ENCODE results near the gene CLDN4. TPM values are rescaled to one million over a fixed set of nuclear protein-coding genes. Genes with fewer than 3 reads are reported as not detected.

Gene CLDN4, protein sequence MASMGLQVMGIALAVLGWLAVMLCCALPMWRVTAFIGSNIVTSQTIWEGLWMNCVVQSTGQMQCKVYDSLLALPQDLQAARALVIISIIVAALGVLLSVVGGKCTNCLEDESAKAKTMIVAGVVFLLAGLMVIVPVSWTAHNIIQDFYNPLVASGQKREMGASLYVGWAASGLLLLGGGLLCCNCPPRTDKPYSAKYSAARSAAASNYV
- 18.6 and 19.4 TPM in 2 replicates for total RNA-seq (2014; rRNA removed; shearing (Covaris generic))
- polyA plus RNA-seq (2016; fragmentation: Nextera tagmentation; extraction: Ambion mirVana): 11.6 and 16.5 TPM in 2 replicates
- long read RNA-seq, transcript CLDN4-201 (1 exons, 1,831 nt): major isoform, 17 of 17 reads
- long read RNA-seq, partial matches to known transcripts: 0 of 17 reads
- long read RNA-seq, other reads (novel, unspliced or antisense): 0 of 17 reads

DNA sequence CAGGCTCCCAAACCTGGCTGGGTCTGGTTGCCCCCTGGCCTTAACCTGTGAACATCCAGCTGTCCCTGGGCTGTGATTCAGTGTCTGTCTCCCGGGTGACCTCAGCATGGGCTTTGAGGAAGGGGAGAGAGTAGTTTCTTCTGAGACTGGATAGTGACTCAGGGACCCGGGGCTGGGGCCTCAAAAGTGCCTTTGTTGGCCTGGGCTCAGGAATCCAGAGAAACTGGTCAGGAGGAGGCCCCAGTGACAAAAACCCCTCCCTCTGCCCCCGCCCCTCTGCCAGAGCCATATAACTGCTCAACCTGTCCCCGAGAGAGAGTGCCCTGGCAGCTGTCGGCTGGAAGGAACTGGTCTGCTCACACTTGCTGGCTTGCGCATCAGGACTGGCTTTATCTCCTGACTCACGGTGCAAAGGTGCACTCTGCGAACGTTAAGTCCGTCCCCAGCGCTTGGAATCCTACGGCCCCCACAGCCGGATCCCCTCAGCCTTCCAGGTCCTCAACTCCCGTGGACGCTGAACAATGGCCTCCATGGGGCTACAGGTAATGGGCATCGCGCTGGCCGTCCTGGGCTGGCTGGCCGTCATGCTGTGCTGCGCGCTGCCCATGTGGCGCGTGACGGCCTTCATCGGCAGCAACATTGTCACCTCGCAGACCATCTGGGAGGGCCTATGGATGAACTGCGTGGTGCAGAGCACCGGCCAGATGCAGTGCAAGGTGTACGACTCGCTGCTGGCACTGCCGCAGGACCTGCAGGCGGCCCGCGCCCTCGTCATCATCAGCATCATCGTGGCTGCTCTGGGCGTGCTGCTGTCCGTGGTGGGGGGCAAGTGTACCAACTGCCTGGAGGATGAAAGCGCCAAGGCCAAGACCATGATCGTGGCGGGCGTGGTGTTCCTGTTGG lies at the start of gene CLDN4:
Gene CLDN4 (plus strand): TSS at position 316 of the 903 bp plus-strand sequence. CDS start 206 bp downstream, at position 522.
- Mint-ChIP-seq H3K4me1 (peaks cover 72% of the 10 kb centered on the region), H3K4me3 (peak within 1 kb of the TSS; percentile 63), H3K27ac (peak within 1 kb of the TSS; percentile 97), H3K9me3 (peaks cover 15% of the 10 kb centered on the region), H3K27me3 (ENCODE audit: insufficient read depth, low read depth, poor library complexity) (peaks cover 12% of the 10 kb centered on the region), H3K36me3 (ENCODE audit: low read depth) (peaks cover 15% of the 10 kb centered on the region; the same call in 2 of the 3 replicates)
- DNase-seq (ENCODE audit: low spot score) (peak; percentile 84), ATAC-seq (peak; percentile 22)
- TF ChIP-seq, protein P1, sequence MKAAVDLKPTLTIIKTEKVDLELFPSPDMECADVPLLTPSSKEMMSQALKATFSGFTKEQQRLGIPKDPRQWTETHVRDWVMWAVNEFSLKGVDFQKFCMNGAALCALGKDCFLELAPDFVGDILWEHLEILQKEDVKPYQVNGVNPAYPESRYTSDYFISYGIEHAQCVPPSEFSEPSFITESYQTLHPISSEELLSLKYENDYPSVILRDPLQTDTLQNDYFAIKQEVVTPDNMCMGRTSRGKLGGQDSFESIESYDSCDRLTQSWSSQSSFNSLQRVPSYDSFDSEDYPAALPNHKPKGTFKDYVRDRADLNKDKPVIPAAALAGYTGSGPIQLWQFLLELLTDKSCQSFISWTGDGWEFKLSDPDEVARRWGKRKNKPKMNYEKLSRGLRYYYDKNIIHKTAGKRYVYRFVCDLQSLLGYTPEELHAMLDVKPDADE (IDR thresholded peaks at IDR 0.05): no peak
- TF ChIP-seq, protein P2, sequence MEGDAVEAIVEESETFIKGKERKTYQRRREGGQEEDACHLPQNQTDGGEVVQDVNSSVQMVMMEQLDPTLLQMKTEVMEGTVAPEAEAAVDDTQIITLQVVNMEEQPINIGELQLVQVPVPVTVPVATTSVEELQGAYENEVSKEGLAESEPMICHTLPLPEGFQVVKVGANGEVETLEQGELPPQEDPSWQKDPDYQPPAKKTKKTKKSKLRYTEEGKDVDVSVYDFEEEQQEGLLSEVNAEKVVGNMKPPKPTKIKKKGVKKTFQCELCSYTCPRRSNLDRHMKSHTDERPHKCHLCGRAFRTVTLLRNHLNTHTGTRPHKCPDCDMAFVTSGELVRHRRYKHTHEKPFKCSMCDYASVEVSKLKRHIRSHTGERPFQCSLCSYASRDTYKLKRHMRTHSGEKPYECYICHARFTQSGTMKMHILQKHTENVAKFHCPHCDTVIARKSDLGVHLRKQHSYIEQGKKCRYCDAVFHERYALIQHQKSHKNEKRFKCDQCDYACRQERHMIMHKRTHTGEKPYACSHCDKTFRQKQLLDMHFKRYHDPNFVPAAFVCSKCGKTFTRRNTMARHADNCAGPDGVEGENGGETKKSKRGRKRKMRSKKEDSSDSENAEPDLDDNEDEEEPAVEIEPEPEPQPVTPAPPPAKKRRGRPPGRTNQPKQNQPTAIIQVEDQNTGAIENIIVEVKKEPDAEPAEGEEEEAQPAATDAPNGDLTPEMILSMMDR (conservative IDR thresholded peaks at IDR 0.05; ENCODE audit: low read depth in 2 of 2): no peak
- TF ChIP-seq ZNF114 (CRISPR knock-in tag; IDR thresholded peaks at IDR 0.05) (no peak), CREB1 (CRISPR knock-in tag; IDR thresholded peaks at IDR 0.05; ENCODE audit: low read depth) (no peak), EZH2phosphoT487 (IDR thresholded peaks at IDR 0.05; ENCODE audit: unreplicated experiment) (no peak), POLR2AphosphoS5 (IDR thresholded peaks at IDR 0.05; ENCODE audit: low read depth) (peak; percentile 71)
- TF ChIP-seq, protein P3, sequence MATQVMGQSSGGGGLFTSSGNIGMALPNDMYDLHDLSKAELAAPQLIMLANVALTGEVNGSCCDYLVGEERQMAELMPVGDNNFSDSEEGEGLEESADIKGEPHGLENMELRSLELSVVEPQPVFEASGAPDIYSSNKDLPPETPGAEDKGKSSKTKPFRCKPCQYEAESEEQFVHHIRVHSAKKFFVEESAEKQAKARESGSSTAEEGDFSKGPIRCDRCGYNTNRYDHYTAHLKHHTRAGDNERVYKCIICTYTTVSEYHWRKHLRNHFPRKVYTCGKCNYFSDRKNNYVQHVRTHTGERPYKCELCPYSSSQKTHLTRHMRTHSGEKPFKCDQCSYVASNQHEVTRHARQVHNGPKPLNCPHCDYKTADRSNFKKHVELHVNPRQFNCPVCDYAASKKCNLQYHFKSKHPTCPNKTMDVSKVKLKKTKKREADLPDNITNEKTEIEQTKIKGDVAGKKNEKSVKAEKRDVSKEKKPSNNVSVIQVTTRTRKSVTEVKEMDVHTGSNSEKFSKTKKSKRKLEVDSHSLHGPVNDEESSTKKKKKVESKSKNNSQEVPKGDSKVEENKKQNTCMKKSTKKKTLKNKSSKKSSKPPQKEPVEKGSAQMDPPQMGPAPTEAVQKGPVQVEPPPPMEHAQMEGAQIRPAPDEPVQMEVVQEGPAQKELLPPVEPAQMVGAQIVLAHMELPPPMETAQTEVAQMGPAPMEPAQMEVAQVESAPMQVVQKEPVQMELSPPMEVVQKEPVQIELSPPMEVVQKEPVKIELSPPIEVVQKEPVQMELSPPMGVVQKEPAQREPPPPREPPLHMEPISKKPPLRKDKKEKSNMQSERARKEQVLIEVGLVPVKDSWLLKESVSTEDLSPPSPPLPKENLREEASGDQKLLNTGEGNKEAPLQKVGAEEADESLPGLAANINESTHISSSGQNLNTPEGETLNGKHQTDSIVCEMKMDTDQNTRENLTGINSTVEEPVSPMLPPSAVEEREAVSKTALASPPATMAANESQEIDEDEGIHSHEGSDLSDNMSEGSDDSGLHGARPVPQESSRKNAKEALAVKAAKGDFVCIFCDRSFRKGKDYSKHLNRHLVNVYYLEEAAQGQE (IDR thresholded peaks at IDR 0.05; ENCODE audit: unreplicated experiment): peak; percentile 58
- Histone ChIP-seq H3K4me2 (peak within 1 kb of the TSS; percentile 80), H4K20me1 (replicated peaks; ENCODE audit: insufficient read depth) (no peaks in the 10 kb centered on the region), H3K27me3 (ENCODE audit: insufficient read depth) (no peaks in the 10 kb centered on the region), H3K79me2 (replicated peaks; ENCODE audit: insufficient read depth) (no peaks in the 10 kb centered on the region), H3K4me3 (peak within 1 kb of the TSS; percentile 47), H3K4me1 (ENCODE audit: insufficient read depth) (peaks cover 70% of the 10 kb centered on the region), H3F3A (replicated peaks; ENCODE audit: low read depth) (peaks cover 10% of the 10 kb centered on the region), H3K9me2 (ENCODE audit: insufficient read depth) (no peaks in the 10 kb centered on the region), H3K27ac (ENCODE audit: low read depth) (peak within 1 kb of the TSS; percentile 94), H3K36me3 (ENCODE audit: insufficient read depth) (no peaks in the 10 kb centered on the region), H2AFZ (no peak within 1 kb of the TSS)
